ENCODE measurements around the gene KLK12. TPM values are rescaled to one million over a fixed set of nuclear protein-coding genes. Genes with fewer than 3 reads are reported as not detected.

KLK12 gene
- polyA plus RNA-seq, 1 donor from 2014 or later: not detected

DNA sequence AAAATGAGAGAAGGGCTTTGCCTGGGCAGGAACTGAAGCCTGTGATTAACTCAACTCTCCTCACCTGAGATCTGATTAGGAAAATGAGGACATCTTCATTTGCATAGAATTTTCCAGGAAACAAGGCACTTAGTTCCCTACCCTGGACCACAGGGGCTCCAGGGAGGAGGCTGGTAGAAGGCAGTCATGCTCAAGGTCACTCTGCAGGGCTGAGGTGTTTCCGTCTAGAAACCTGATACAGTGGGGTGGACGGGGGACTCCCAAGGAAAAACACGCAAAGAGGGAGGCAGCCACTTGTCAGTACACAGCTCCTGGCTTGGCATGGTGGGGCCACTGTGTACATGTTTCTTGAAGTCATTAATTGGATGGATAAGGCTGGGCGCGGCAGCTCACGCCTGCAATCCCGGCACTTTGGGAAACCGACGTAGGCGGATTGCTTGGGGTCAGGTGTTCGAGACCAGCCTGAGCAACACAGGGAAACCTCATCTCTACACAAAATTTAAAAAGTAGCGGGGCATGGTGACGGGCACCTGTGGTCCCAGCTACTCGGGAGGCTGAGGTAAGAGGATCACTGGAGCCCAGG is 41.9 kb upstream of the KLK12 start:
- H3K9me2 ChIP-seq (ENCODE audit: insufficient read depth, low read length): no peaks in the 10 kb centered on the region

DNA sequence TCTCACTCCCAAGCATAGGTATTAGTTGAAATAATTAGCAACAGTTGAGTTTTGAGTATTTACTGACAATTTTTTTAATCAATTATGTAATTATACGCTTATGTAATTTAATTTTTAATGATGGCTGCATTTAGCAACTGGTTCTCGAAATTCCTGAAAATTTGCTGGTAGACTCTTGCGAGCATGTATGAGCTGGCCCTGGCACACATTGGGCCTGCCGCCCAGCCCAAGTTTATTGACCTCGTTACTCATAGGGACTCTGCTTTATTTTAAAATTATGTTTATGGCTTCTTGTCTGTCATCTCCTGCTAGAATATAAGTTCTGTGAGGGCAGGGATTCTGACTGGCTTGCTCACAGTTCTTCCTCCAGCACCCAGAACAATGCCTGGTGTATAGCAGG is 41.2 kb upstream of the KLK12 start:
- no peaks in the 10 kb centered on the region for H3K9me2 ChIP-seq (ENCODE audit: insufficient read depth, low read length)
- H3K79me2 ChIP-seq (replicated peaks; ENCODE audit: insufficient read depth, low read length): no peaks in the 10 kb centered on the region
- H3K4me3 ChIP-seq (ENCODE audit: low read length): no peak overlapping the region
- H3F3A ChIP-seq (ENCODE audit: insufficient read depth, low read length, poor library complexity, severe bottlenecking): no peaks in the 10 kb centered on the region
- TF ChIP-seq MXI1 (conservative IDR thresholded peaks at IDR 0.05; ENCODE audit: poor library complexity, severe bottlenecking) (no peak), REST (IDR thresholded peaks at IDR 0.05; ENCODE audit: borderline replicate concordance) (no peak), RAD21 (conservative IDR thresholded peaks at IDR 0.05) (no peak), SMC3 (conservative IDR thresholded peaks at IDR 0.05; ENCODE audit: poor library complexity) (no peak), POLR2AphosphoS5 (IDR thresholded peaks at IDR 0.05) (no peak), CTCF (IDR thresholded peaks at IDR 0.05; ENCODE audit: poor library complexity, severe bottlenecking) (no peak), TAF1 (IDR thresholded peaks at IDR 0.05; ENCODE audit: low read depth) (no peak)
- H3K27me3 ChIP-seq (ENCODE audit: insufficient read depth, low read depth, low read length): no peaks in the 10 kb centered on the region
- peaks cover 7% of the 10 kb centered on the region for H3K9me3 ChIP-seq (ENCODE audit: low read length)
- no peaks in the 10 kb centered on the region for H3K36me3 ChIP-seq (ENCODE audit: insufficient read depth, low read length)
- no peak overlapping the region for H2AFZ ChIP-seq (ENCODE audit: low read depth, low read length)
- H3K9ac ChIP-seq (ENCODE audit: low read length): no peak overlapping the region
- H3K4me2 ChIP-seq (ENCODE audit: low read length): no peak overlapping the region
- H4K20me1 ChIP-seq (ENCODE audit: insufficient read depth): no peaks in the 10 kb centered on the region
- no peak overlapping the region for H3K27ac ChIP-seq (ENCODE audit: low read length)

More for the DNA sequence above, 41.9 kb upstream of the KLK12 start:
- TF ChIP-seq POLR2AphosphoS5 (IDR thresholded peaks at IDR 0.05) (no peak), MXI1 (conservative IDR thresholded peaks at IDR 0.05; ENCODE audit: poor library complexity, severe bottlenecking) (no peak), RAD21 (conservative IDR thresholded peaks at IDR 0.05) (no peak), EZH2 (IDR thresholded peaks at IDR 0.05; ENCODE audit: borderline replicate concordance, insufficient read depth, low read length, poor library complexity, severe bottlenecking) (no peak), EP300 (conservative IDR thresholded peaks at IDR 0.05; ENCODE audit: poor library complexity, severe bottlenecking) (no peak), TAF1 (IDR thresholded peaks at IDR 0.05; ENCODE audit: low read depth) (no peak), CTCF (IDR thresholded peaks at IDR 0.05; ENCODE audit: poor library complexity, severe bottlenecking) (no peak), SMC3 (conservative IDR thresholded peaks at IDR 0.05; ENCODE audit: poor library complexity) (no peak), REST (IDR thresholded peaks at IDR 0.05; ENCODE audit: borderline replicate concordance) (no peak)
- H3F3A ChIP-seq (ENCODE audit: insufficient read depth, low read length, poor library complexity, severe bottlenecking): no peaks in the 10 kb centered on the region
- no peak overlapping the region for H2AFZ ChIP-seq (ENCODE audit: low read depth, low read length)
- no peaks in the 10 kb centered on the region for H3K27me3 ChIP-seq (ENCODE audit: insufficient read depth, low read depth, low read length)
- no peak overlapping the region for H3K9ac ChIP-seq (ENCODE audit: low read length)
- H3K36me3 ChIP-seq (ENCODE audit: insufficient read depth, low read length): no peaks in the 10 kb centered on the region
- no peak overlapping the region for H3K4me3 ChIP-seq (ENCODE audit: low read length)
- H4K20me1 ChIP-seq (ENCODE audit: insufficient read depth): no peaks in the 10 kb centered on the region
- no peak overlapping the region for H3K4me2 ChIP-seq (ENCODE audit: low read length)
- no peak overlapping the region for H3K27ac ChIP-seq (ENCODE audit: low read length)
- peaks cover 7% of the 10 kb centered on the region for H3K9me3 ChIP-seq (ENCODE audit: low read length)
- H3K79me2 ChIP-seq (replicated peaks; ENCODE audit: insufficient read depth, low read length): no peaks in the 10 kb centered on the region

All from neural cell (in vitro differentiated cells).